GM19455 (cell line): ENCODE measurements around the gene HDAC5.
"Not testable (repeated sequence)": the region's sequence is repeated elsewhere in the genome, so short reads cannot be mapped to it uniquely, and the experiment has no call there.

Source experiments
- ATAC-seq: cut with Tn5 transposase; IDR thresholded peaks from one replicate; pipeline ENCODE4 v1.9.1; 2021; ENCODE audit not compliant: unreplicated experiment

Gene HDAC5

DNA sequence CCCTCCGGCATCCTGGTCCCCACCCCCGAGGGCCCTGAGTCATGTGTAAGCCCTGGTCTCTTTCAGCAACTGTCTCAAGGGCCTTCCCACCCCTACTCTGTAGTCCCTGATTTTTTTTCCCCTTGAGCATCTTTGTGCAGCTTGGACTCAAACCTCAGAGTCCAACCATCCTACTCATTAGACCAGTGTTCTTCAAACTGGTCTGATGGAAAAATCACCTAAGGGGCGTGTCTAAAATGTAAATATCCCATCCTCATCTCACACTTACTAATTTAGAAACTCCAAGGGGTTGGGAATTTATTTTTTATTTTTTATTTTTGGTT lies 52.3 kb downstream of the HDAC5 start:
- ATAC-seq = no peak

DNA sequence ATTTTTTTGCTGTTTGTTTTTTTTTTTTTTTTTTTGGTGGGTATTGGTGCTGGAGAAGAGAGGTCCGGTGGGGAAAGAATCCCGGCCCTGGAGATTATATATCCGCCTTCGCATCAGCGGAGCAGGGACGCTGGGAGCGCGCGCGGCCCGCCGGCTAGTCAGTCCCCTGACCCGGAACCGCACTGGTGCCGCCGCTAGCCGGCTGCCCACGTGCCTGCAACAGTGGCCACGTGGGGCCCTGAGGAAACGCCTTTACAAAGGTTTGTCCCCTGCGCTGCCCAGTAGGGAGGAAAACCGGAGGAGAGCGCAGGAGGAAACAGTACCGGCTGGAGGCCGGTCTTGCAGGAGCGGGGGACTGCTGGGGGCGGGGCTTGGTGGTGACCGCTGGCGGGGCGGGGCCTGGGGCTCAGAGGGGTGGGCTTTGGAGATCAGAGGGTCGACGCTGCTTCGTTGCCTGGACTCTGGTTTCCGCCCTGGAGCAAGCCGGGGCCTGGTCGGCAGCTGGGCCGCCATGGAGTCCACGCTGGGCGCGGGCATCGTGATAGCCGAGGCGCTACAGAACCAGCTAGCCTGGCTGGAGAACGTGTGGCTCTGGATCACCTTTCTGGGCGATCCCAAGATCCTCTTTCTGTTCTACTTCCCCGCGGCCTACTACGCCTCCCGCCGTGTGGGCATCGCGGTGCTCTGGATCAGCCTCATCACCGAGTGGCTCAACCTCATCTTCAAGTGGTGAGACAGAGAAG lies 52.8 kb downstream of the HDAC5 start, which contains the start of gene G6PC3:
Gene G6PC3, plus strand, starts transcription at position 281 of the 743 bp plus-strand sequence. Its CDS starts 231 bp downstream, at position 512.
- ATAC-seq = peak; percentile 60

DNA sequence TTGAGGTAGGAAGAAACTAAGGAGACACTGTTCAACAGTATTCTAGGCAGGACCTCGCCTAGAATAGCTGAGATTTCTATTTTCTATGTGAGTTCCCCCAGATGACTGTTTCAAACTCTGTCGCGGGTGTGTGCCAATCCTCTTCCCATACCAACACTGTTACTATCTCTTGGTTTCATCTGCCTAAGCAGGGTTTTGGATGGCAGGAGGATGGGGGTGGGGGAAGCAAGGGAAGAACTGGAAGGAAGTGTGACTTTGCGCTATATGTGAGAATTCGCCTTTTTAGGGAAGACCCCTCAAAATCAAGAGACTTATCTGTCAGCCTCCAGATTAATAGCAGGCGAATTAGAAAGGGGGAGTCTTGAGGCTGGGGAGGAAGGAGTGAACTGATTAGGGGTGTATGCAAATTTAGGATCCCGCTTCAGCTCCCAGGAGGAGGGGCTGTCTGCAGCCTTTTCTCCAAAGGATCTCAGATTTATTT lies 53.4 kb downstream of the HDAC5 start:
- ATAC-seq = no peak

DNA sequence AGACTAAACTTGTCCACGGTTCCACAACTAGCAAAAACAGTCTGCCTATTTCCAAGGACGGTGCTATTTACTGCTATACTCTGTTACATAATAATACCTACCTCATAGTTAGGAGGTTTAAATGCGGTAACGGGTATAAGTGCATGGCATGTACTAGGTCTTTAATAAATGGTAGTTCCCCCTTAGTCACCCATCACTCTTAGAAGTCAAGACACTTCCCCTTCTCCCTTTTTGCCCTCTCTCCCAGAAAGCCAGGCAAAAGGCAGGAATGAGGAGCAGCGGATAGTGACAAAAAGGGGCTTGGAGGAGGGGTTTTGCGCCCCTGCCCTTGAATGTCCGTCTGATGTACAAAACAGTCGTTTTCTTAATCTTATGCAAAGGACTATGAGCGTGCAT lies 55.9 kb downstream of the HDAC5 start:
- ATAC-seq = no peak

DNA sequence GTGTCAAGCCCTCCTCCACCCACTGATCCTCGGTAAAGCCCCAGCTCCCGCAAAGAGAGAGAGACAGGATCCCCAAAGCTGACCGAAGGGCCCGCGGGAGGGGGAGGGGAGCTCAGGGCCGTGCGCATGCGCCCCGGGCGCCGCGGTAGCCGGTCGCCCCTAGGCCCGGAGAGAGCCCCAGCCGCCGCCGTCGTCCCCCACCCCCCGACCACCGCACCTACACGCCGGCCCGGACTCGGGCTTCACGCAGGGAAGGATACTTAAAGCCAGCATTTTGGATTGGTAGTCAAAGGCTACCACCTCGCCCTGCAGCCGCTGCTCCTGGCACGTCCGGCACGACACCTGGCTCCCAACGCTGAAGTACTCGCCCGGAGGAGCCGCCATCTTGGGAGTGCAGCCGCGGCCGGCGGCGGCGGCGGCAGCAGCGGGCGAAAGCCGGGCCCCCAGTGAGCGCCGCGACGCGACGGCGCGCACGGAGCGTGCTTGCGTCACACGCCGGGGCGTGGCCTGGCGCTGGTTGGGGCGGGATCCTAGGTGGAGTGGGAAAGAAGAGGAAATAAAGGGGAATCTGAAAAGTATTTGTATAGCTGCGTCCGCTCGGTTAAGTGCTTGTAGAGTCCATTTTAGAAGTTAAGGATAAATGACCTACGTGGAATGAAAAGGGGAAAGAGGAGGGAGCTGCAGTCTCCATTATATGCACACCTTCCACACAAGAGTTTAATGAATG lies 57.1 kb downstream of the HDAC5 start, which contains the start of gene LSM12:
Gene LSM12, minus strand, starts transcription at position 468 of the 727 bp plus-strand sequence. Its CDS starts 84 bp downstream, at position 384.
- ATAC-seq = peak; percentile 41

DNA sequence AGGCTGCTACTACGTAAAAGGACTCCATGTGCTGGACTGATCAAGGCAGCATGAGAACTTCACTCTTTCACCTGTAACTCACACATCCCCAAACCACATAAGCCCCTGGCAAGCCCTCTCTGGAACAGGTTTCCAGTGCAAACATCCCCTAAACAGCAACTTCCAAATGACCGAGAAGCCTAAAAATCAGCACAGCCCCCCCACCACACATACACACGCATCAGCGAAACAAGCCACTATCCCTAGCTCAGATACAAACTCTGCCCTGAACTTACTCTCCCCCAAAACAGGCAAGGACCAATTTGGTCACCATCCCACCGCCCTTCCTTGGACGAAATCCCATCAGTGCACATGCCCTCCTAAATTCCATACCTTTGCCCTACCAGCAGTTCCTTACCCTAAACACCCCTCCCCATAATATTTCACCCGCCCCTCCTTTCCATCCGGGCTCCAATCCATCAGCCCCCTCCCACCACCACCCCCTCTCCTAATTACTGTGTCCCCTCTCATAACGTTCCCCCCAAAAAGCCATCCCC lies 57.7 kb downstream of the HDAC5 start:
- ATAC-seq = no peak

DNA sequence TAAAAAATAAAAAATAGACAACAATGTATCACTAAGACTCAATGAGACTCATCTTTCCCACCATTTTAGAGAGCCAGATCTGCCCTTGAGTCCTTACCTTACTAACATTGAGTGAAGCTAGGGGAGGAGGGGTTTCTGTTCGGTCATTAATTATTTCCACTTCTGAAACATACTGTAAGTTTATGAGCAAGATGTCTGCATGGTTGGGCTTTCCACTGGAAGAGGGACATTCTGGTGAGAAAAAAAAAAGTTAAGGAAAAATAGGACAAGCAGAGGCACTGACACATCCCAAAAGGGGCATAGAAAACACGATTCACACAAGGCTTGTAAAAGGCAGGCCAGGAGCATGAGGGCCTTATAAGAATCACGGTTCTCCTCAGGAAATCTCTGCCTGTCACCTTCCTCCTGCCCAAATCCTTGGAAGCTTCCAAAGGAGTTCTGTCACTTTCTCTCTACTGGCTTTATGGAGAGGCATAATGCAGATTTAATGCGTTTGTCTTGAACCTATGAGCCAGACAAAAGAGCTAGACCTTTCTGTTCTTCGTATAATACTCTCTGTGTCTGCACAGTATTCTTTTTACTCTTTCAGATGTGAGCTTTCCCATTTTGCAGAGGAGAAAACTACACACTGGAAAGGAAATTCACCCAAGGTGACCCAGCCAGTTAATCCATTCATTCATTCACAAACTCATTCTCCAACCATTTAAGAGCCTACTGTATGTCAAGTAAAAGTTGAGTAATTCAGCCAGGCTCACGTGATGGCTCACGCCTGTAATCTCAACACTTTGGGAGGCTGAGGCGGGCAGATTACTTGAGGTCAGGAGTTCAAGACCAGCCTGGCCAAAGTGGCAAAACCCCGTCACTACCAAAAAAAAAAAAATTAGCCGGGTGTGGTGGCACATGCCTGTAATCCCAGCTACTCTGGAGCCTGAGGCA lies 59.5 kb downstream of the HDAC5 start:
- ATAC-seq = no peak

DNA sequence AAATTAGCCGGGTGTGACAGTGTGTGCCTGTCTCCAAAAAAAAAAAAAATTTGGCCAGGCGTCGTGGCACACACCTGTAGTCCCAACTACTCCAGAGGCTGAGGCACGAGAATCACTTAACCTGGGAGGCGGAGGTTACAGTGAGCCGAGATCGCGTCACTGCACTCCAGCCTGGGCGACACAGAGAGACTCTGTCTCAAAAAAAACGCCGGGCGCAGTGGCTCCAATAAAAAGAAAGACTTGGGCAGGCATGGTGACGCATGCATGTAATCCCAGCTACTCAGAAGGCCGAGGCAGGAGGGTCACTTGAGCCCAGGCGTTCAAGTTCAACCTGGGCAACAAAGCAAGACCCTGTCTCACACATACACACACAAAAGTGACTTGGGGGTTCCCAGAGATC lies 60.6 kb downstream of the HDAC5 start:
- no peak for ATAC-seq

DNA sequence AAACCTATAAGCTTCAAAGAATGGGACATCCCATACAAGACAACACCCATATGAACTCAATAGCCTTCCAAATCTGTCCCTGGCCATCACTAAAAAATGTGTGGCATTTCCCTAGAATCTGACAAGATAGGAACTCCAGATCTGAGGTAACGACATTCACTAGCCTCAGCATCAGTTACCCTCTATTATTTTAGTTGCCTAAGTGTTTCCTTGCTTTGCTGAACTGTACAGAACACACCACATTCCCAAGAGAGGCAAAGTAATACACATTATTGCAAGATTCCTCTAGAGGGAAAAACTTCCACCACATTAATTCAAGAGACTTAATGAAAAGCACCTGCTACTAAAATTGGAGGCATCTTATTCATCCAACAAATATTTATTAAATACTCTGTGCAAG lies 62.0 kb downstream of the HDAC5 start:
- no peak for ATAC-seq

DNA sequence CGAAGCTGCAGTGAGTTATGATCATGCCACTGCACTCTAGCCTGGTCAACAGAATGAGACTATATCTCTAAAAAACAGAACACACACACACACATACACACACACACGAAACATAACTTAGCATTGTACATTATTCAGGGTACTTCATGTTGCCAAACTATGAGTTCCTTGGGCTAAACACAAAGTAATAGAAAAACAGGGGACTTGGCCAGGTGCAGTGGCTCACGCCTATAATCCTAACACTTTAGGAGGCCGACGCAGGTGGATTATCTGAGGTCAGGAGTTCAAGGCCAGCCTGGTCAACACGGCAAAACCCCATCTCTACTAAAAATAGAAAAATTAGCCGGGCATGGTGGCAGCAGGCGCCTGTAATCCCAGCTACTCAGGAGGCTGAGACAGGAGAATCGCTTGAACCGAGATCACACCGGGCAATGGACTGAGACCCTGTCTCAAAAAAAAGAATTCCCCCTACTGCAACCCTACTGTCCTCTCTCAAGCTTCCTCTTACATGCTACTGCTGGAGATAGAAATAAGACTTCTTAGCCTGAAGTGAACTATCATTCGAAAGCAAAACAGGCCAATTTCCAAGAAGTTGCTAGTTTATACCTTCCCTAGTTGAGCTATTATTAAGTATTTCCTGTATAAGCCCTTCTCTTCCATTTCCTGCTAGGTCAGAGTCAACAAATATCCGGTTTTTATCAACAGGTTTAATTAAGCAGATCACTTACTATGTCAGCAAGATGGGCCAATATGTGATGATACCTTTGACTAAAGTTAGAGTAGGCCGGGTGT lies 64.1 kb downstream of the HDAC5 start:
- no peak for ATAC-seq

DNA sequence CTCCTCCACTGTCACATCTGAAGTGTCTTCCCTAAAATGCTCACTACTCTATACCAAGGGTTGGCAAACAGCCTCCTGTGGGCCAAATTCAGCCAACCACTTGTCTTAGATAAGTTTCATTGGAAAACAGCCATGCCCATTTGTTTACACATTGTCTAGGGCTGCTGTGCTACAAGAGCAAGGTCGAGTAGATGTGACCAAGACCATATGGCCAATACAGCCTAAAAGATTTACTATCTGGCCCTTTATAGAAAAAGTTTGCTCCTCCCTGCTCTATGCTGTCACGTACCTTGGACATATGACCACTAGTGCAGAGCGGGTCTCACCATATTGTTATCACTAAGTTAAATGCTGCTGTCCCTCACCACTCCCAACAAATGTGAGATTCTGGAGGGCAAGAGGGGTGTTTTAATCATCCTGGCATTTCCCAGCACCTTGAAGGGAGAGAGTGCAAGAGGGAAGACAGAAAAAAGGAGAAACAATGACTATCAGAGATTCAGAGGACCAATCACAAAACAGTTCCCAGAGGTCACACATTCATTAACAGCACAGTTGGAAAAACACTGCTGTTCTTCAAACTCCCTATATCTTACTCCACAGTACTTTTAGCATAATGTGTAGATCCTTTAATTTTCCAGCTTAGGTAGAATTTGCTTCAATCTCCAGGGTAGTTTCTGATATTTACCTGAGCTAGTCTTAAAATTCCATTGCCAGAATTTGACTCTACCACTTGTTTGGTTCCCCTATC lies 70.1 kb downstream of the HDAC5 start:
- no peak for ATAC-seq

DNA sequence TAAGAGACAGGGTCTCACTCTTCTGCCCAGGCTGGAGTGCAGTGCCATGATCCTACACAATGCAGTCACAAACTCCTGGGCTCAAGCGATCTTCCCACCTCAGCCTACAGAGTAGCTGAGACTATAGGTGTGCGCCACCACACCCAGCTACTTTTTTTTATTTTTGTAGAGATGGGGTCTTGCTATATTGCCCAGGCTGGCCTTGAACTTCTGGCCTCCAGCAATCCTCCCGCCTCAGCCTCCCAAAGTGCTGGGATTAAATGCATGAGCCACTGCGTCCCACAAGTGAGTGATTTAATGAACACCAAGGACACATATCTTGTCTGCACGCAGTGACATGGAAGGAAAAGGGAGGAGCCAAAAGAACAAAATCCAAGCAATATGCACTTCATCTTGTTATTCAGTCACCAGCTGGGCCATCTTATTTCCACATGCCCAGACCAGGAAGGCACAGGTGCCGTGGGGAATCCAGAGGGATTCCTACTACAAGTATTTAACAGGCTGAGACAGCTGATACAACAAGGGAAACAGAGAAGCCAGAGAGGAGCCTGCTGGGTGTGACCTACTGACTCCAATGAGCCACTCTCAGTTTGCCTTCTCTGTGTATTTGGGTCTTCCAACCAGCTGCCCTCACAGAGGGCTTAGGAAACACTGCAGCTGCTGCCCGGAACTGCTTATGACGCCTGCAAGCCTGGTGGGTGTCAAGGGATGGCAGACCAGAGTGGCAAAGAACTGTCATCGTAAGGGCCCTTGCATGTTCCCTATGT lies 74.0 kb downstream of the HDAC5 start:
- no peak for ATAC-seq

DNA sequence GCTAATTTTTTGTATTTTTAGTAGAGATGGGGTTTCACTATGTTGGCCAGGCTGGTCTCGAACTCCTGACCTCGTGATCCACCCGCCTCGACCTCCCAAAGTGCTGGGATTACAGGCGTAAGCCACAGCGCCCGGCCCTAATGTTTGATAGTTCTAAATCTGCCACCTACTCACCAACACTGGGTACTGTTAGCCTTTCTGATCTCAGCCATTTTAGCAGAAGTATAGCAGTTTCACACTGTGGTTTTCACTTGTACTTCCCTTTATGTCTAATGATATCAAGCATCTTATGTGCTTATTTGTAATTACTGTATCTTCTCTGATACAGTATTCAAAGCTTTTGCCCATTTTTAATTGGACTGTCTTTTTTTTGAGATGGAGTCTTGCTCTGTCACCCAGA lies 76.5 kb downstream of the HDAC5 start:
- not testable (repeated sequence) for ATAC-seq

DNA sequence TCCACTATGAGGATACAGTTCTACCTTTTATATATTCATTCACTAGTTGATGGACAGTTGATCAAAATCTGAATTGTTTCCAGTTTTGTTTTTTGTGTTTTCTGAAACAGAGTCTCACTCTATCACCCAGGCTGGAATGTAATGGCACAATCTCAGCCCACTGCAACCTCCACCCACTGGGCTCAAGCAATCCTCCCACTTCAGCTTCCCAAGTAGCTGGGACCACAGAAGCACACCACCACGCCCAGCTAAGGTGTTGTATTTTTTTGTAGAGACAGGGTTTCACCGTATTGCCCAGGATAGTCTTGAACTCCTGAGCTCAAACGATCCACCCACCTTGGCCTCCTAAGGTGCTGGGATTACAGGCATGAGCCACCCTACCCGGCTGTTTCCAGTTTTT lies 78.0 kb downstream of the HDAC5 start:
- ATAC-seq = no peak

DNA sequence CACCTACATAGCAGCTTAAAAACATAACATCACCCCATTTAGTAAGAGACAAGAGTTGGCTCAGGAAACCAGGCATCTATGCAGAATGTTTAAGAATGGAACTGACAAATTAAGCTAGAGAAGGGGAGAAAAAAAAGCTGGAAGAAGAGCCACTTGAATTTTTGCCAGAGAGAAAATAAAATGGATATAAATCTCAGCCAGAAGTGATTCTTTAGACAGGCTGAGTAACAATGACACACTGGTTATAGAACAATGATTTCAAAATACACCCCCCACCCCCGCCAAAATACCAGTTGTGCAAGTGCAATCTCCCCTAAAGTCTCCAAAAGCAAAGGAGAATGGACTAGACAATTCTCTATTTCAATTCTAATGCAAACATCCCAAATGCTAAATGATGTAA lies 79.4 kb downstream of the HDAC5 start:
- ATAC-seq = no peak

DNA sequence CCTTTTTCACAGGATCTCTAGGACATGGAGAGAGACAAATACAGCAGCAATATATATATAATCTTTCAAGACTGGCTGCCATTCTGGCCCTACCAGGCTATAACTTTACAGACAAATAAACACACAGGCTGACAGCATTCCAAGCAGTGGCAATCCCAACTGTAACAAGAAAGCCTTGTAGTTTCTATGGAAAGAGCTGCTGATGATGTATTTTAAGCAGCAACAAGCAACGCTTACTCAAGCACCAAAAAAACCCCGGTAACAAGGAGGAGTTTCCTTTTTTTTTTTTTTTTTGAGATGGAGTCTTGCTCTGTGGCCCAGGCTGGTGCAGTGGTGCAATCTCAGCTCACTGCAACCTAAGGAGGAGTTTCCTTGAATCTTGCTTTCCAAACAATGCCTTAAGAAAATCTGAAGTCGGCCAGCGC lies 80.2 kb downstream of the HDAC5 start:
- no peak for ATAC-seq

DNA sequence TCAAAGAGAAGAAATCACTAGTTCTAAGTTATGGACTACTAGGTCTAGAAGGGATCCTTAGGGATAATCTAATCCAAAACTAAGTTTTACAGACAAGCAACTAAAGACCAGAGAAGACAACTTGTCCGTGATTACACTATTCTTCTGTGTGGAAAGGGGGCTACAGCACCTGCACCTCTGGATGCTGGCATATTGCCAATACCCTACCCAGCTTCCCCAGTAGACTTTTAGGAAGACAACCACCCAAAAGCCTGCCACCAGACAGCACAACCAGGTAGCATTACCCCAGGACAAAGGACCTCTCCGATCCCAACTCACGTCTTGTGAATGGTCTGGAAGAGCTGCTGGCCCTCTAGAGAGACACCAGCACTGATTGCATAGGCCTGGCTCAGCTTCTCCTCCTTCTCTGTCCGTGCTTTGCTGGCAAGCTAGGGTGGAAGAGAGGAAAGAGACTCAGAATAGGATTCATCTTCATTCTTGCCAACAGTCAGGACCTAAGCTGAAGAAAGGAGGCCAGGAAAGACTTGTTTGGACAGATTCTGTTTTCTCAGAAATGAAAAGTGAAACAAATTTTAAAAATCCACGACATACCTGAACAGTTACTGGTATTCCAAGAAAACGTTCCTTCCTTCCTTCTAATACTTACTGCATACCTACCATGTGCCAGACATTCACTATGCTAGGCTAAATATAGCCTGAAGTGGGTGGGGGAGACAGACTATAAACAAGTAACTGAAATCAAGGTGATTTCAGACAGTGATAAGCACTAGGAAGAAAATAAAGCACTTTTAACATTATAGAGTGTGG lies 83.4 kb downstream of the HDAC5 start:
- no peak for ATAC-seq

DNA sequence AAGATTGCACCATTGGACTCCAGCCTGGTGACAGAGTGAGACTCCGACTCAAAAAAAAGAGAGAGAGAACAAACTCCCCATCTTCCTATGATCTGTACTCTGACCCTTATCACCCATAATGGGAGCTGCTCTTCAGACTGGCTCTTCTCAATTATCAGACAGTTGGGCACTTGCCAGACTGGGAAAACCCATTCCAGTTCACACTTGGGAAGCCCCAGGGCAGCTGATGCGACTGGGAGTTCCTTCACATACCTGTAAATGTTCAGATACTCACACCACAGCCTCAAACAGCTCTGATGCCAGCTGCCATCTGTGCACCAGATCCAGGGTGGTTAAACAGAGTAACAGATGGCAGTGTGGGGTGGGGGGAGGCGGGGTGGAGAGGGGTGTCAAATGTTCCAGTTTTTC lies 84.8 kb downstream of the HDAC5 start:
- ATAC-seq = no peak
